ENCODE measurements around the gene CUX1. TPM values are rescaled to one million over a fixed set of nuclear protein-coding genes. Genes with fewer than 3 reads are reported as not detected.

The CUX1 gene
- polyA plus RNA-seq, 1 donor = 38.3 TPM

DNA sequence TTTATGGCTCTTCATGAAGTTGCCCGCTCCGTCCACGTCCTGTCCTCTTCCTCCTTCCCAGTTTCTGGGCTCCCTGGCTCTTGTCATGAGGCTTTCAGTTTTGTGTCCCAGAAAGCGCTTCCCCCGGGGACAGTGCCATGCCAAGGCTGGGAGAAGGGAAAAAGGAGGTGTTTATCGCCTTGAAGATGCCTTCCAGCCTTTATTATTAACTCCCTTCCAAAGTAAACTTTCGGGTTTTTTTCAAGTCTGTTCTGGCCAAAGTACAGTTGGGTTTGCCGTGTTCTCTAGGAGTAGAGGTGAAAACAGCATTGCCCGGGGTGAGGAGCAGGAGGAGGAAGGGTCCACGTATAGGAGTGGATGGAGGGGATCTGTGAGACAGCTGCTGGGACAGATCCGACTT lies 117.2 kb downstream of the CUX1 start:
- DNase-seq (ENCODE audit: low read depth) = no peak

DNA sequence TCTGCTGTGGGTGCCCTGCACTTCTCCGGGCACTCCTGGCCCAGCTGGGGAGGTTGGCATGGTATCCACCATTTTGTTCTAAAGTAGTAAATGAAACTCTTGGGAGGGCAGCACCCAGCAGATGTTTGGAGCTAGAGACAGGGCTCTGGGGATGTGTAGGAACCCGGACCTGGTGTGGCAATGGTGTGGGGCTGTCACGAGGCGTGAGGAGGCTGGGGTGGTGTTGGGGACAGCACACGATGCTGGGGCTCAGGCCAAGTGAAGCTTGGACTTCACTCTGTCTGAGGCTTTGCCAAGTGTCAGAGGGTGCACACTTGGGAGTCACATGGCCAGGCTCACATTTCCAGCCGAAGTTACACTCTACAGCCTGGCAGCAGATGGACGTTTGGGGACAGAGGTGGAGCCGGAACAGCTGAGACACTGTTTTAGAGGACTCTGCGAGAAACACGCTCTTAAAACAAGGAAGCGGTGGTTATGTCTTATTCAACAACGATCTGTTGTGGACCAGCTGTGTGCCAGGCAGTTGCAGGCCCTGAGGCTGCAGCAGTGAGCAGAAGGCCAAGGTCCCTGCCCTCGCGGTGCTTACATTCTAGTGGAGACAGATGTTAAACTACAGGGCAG lies 118.2 kb downstream of the CUX1 start:
- no peak for DNase-seq (ENCODE audit: low read depth)

DNA sequence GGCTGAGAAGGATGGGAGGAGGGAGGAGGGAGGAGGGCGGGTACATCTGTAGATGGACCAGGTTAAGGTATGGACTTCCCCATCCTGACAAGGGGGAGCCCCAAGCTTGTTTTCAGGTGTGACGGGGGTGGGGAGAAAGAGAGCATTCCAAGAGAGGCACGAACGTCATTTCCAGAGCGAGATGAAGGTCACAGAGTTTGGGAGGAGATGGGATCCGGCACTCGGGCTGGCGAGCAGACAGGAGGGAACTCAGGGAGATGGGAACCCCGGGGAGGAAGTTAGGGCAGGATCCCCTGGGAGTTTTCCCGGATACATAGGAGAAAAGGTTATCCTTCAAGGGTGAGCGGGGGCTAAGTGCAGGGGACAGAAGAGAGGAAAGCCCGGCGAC lies 118.8 kb downstream of the CUX1 start:
- no peak for DNase-seq (ENCODE audit: low read depth)

DNA sequence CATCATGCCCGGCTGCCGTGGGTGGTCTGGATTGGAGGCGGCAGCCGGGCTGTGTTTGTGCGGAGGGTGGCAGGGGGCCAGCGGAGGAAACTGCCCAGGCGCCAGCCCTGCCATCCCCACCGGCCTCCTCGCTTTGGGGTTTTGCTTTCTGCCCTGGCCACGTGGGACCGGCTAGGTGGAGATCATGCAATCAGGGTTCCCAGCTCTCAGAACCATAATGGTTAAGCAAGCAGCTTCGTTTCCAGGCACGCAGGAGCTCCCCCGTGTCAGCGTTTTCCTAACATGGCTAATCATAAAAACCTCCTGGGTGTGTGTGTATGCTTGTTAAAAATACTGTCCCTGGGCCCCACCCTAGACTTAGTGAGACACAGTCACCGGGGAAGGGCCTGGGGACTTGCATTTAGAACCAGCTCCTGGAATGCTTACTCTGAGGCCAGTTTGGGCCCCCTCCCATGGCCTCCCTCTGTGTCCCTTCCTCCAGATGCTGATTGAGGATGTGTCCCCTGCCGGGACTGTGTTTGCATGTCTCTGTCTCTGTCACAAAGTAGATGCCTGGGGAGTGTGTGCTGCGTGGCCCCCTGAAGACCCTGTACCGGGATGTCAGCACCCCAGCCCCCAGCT lies 119.3 kb downstream of the CUX1 start:
- DNase-seq (ENCODE audit: low read depth) = no peak

DNA sequence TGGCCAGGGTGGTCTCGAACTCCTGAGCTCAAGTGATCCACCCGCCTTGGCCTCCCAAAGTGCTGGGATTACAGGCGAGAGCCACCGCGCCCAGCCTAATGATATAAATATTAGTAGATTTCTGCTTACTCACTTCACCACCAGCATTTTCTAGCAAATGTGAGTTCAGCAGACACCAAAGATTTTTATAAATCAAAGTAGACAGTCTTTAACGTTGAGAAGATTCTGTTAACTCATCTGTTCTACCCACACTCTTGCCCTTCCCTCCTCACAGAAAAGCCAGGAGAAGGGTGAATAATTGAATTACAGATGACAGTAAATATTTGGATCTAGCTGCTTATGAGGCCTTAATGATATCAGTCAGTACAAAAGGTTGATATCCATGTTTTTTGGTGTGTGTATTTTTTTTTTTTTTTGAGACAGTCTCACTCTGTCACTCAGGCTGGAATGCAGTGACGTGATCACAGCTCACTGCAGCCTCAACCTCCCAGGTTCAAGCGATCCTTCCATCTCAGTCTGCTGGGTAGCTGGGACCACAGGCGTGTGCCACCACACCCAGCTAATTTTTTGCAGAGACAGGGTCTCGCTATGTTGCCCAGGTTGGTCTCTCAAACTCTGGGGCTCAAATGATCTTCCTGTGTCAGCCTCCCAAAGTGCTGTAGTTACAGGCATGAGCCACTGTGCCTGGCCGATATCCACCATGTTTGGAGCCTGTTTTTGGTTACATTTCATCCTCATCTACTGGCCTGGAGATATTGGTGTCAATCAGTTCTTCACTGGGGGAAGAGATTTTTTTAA lies 120.5 kb downstream of the CUX1 start:
- no peak for DNase-seq (ENCODE audit: low read depth)

DNA sequence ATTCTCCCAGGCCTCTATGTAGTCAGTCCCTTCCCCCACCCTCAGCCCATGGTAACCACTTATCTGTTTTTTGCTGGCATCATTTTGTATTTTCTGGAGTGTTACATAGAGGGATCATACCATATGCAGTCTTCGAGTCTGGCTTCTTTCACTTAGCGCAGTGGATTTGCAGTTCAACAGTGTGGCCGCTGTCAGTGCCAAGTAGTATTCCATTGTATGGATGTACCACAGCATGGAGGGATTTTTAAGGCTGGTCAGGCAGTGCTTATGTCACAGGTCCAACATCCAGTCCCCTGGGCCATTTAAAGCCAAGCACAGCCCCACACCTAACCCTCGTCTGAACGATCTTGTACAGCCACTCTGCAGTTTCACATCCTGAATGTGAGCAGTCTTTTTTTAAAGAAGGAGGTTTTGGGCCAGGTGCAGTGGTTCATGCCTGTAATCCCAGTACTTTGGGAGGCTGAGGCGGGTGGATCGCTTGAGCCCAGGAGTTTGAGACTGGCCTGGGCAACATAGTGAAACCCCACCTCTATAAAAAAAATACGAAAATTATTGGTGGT lies 121.8 kb downstream of the CUX1 start:
- DNase-seq (ENCODE audit: low read depth) = no peak

DNA sequence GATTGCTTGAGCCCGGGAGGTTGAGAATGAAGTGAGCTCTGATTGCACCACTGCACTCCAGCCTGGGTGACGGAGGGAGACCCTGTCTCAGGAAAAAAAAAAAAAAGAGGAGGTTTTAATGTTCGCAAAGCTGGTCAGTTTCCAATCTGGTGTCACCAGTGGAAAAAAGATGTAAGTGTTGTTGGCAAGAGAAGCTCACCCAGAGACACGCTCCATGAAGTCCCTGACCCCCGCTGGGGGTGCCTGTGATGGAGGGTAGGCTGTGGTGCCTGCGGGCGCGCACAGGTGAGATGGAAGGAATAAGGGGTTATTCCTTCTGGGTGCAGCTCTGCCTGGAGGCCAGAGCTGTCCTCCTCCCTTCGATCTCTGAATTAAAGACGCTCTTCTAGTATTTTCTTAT lies 122.7 kb downstream of the CUX1 start:
- DNase-seq (ENCODE audit: low read depth) = no peak

DNA sequence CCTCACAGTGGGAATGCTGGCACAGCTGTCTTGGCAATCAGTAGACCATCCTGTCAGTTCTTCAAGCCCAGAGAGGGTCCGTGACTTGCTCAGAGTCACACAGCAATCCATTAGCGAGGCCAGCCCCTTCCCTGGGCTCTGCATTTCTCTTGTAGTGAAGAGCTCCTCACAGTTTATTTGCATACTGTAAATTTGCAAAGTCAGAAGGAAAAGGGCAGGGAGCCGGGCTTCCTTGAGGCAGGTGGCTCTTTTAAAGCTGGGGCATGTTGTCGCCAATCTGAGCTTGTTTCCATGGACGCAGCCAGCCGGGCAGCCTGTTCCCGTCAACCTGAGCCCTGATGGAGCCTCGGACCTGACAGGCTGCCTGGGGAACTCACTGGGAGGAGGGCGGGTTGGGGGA lies 123.4 kb downstream of the CUX1 start:
- DNase-seq (ENCODE audit: low read depth) = no peak

DNA sequence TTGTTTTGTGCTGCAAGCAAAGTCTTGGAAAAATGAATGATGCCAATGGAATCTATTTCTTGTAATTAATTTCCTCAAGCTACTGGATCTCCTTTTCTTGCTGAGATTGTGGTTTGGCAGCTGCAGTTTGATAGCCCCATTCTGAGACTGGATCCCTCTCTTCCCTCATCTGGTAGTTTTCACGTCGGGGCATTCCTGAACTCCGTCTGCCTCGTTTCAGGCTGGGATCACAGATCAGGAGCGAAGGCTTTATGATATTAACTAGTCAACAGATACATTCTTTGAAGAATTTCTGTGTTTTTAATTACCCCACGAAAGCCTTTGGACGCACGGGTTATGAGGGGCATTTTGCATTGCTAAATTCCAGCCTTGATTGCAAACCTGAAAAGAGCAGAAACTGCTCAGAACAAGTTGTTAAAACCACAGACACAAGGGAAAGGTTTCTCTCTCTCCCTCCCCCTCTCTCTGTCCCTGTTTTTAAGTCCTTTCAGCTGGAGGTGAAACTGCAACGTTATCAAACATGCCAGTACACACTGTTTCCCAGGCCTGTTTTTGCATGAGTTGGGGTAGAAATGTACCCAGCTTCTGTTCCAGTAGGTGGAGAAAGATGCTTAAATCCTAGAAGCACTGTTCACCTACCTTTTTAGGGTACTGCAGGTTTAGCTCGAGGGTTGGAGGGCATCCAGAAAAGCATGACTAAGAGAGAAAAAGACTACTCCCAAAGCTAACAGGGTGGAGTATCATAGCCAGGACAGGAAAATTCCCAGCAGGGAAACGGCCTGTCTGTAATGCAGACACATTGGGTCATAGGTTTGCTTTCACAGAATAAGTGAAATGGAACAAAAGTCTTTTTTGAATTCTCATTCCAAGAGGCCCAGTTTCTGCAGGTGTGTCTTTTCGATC lies 124.3 kb downstream of the CUX1 start:
- DNase-seq (ENCODE audit: low read depth) = no peak

DNA sequence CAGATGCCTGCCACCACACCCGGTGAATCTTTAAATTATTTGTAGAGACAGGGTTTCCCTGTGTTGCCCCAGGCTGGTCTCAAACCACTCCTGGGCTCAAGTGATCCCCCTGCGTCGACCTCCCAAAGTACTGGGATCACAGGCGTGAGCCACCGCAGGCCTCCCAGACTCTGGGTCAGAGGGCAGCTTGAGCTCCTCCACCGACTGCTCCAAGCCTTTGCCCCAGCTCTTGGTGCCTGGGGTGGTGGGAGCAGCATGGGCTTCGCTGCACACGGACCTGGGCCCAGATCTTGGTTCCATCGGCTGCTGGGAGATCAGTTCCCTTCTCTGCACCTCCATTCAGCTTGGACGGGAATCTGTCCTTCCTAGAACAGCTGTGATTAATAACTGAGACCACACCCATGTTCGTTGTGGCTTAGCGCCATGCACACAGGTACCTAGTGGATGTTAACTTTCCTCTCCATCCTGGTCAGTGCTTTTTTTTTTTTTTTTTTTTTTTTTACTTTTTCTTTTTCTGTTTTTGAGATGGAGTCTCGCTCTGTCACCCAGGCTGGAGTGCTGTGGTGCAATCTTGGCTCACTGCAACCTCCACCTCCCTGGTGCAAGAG lies 125.3 kb downstream of the CUX1 start:
- DNase-seq (ENCODE audit: low read depth) = no peak

DNA sequence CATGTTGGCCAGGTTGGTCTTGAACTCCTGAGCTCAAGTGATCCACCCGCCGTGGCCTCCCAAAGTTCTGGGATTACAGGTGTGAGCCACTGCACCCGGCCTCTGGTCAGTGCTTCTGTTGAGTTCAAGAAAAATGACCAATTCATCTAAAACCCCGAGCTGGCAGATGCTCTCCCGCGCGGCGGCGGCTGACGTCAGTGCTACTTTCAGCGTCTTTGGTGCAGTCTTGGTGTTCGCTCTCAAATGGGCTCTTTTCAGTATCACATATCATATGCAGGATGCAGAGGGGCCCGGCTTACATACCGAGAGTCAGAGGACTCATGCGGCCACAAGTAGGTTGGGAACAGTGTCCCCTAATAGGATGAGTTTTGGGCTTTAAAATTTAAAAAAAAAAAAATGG lies 125.9 kb downstream of the CUX1 start:
- no peak for DNase-seq (ENCODE audit: low read depth)

DNA sequence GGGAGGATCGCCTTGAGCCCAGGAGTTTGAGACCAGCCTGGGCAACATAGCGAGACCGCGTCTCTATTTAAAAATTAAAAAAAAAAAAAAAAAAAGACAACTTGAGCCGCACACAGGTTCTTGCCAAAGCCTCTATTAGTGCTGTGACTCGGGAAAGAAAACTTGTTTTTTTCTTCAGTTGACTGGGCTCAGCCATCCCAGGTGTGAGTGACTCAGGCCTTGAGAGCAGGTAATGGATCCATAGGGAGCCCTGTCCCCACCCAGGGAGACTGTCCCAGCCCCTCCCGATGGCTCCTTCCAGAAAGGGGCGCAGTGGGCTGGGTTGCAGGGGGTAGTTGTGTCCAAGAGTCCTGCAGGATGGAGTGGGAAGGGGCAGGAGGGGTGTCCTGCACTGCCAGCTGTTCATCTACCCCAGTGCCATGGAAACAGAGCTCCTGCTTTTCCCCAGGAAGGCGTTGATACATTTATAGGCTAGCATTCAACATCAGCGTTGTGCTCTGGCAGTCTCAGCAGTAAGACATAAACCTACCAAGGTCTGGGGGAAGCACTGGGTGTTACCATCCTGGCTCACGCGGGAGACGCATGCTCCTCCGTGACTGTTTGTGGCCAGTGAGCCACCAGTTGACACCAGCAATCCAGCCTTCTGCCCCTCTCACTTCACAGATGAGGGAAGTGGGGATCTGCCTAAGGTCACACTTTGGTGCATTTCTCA lies 126.6 kb downstream of the CUX1 start:
- DNase-seq (ENCODE audit: low read depth) = no peak

DNA sequence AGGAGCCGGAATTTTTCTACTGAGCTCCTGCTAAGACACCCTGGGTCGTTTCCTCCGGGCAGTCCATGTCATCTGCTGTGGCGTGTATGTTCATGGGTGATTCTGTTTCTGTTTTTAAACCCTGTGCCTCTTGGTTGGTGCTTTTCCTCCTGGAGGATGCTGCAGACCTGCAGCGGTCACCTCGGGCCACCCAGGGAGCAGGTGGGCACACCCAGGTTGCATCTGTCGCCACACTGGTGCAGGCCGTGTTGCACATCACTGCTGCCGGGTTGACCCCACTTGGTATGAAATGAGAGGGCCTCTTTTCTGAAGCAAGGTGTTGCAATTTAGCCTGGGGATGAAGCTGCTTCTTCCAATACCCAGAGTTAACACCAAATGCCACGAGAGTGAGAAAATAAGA lies 127.2 kb downstream of the CUX1 start:
- no peak for DNase-seq (ENCODE audit: low read depth)

DNA sequence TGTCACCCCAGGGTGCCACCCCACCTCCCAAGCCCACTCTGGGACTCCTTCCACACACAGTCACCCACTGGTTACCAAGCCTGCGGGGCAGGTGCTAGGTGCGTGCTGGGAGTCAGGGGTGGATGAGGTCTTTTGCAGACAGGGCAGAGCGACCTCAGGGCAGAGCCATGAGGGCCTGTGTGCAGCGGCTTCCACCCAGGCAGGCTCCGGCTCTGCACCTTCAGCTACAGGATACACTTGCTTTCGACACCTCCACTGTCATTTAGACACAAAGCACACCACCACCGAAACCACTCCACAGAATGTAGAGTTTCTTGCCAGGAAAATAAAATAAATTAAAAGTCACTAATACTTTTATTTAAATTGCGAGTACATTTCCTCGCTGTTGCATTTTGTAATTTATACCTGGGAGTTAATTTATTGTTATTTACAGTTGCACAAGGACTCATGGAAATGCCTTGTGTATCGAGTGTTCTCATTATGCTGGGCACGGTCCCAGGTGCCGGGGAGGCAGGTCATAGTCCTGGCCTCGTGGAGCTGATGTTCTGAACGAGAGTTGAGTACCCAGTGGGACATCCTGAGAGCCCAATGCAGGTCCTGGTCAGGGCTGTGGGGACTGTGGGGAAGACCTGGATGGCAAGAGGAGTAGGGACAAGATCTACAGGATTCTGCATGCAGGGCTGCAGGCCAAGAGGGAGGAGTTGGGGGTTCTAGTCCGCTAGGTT lies 127.8 kb downstream of the CUX1 start:
- DNase-seq (ENCODE audit: low read depth) = no peak

DNA sequence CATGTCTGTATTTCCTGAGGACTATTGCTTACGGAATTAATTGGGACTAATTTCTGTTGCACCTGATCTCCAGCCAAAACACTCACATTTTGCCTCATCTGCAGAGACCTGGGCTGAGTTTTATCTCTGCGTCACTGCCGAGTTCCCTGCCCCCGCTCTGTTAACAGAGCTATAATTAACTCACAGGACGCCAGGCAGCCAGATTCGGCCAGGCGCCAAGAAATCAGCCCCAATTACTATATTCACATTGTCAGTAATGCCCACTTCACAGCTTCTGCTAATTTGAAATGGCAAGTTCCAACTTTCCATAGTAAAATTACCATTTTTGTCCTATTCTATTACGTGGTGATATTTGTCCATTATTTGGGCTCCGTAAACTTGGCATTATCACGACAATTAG lies 130.5 kb downstream of the CUX1 start:
- no peak for DNase-seq (ENCODE audit: low read depth)

DNA sequence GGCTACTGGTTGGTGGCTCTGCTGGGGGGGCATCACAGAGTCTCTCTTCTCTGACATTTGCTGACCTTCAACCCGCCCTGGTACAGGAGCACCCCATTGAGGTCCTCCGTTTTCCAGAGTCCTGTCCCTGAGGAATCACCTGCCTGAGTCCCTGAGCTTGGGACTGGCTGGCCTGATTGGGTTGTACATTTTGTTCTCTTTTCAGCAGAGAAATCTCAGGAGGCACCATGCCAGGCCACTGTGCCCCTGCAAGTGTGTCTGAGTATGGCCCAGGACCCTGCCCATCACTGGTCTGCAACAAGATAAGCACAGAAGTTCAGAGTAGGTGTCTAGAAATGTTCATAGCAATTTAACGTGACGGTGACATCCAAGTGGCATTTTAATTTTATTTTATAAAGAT lies 131.2 kb downstream of the CUX1 start:
- no peak for DNase-seq (ENCODE audit: low read depth)

DNA sequence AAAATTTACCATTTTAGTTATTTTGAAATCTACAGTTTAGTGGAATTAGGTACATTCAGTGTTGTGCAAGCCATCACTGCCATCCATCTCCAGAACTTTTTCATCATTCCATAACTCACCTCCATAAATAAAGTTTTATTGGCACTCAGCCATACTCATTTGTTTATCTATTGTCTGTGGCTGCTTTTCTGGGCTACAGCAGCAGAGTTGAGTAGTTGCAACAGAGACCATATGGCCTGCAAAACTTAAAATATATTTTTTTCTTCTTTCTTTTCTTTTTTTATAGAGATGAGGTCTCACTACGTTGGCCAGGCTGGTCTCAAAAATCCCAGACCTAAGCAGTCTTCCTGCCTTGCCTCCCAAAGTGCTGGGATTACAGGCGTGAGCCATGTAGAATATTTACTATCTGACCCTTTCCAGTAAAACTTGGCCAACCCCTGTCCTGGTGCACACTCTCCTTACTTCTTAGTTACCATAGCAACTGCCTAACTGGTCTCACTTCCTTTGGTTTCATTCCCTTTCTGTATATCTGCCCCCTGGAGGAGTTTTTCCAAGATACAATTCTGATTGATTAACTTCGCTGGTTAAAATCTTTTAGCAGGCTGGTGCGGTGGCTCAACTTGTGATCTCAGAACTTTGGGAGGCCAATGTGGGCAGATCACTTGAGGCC lies 133.2 kb downstream of the CUX1 start:
- no peak for DNase-seq (ENCODE audit: low read depth)

DNA sequence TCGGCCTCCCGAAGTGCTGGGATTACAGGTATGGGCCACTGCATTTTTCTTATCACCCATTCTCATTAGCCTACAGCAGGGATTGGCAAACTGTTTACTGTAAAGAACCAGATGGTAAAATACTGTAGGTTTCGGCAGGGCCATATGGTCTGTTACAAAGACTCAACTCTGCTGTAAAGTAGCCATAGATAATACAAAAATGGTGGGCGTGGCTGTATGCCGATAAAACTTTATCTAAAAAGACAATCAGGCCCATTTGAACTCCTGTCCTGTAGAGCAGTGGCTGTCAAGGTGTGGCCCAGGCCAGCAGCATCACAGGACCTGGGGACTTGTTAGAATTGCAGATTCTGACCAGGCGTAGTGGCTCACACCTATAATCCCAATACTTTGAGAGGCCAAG lies 134.3 kb downstream of the CUX1 start:
- no peak for DNase-seq (ENCODE audit: low read depth)
